Measurements from ENCODE around the gene UXT. TPM values are rescaled to one million over a fixed set of nuclear protein-coding genes. Genes with fewer than 3 reads are reported as not detected.

Gene UXT
- 142 and 175 TPM in 2 replicates for total RNA-seq

GRCh38 chrX:47658684-47659420, at the start of gene UXT:
Gene UXT (minus strand): TSS chrX:47659180. CDS start chrX:47658927, 253 bp downstream.

GRCh38 chrX:47650164-47651042, 8.6 kb downstream of the UXT start, which contains the start of gene ELK1:
Gene ELK1 (minus strand): TSS chrX:47650563. CDS start chrX:47641441, 9,122 bp downstream.

DNA sequence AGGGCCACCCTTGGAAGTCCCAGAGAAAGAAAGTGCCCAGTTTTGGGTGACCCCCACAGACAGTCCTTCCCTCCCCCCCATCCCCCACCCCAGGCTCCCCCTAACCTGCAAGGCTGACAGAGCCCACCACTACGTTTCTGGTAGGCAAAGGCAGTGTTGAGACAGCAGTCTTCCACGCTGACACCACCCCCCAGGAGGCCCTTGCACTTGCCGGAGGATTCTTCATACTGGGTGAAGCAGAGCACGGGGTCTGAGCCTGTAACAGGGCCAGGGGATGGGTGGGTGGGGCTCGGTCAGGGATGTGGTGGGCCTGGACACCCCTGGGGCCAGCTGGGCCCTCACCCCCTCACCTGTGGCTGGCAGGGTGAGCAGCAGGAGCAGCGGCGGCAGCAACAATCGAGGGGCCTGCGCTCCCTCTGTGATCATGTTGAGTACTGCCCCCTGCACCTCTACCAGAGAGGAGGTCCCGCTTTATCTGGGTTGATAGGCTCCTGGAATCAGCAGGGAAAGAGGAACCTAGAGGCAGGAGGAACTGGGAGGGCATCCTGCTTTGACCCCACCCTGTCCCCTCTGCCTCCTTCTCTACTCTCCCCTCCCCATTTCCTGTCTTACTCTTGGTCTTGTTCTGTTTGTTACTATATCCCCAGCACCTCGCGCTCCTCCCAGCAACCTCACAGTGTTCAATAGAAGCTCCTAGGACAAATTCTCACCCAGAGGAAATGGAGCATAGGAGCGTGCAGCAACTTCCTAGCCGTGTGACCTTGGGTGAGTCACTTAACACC, 29.4 kb downstream of the UXT start, which contains the start of gene CFP:
Gene CFP (minus strand): TSS at position 512 of the 782 bp plus-strand sequence. CDS start 86 bp downstream, at position 426.

GRCh38 chrX:47619486-47620302, 39.3 kb downstream of the UXT start, which contains the start of gene SYN1:
Gene SYN1 (minus strand): TSS chrX:47619857. CDS start chrX:47619728, 129 bp downstream.

Other genes starting within 250 kb of the UXT start
- gene ZNF41, start 176.0 kb downstream of the UXT start, total RNA-seq = 8.3 and 15.4 TPM in 2 replicates
- 8.4 and 8.6 TPM in 2 replicates for gene ARAF, start 98.0 kb downstream of the UXT start, total RNA-seq
- gene TIMP1, start 76.7 kb downstream of the UXT start, total RNA-seq = 103 and 210 TPM in 2 replicates
- under 0.01 and 0.17 TPM in 2 replicates for gene SYN1, start 39.3 kb downstream of the UXT start, total RNA-seq
- gene CFP, start 29.2 kb downstream of the UXT start, total RNA-seq = 0.09 and 0.11 TPM in 2 replicates
- 10.3 and 10.9 TPM in 2 replicates for gene ELK1, start 8.6 kb downstream of the UXT start, total RNA-seq
- gene ZNF81, start 177.7 kb upstream of the UXT start, total RNA-seq = 3.6 and 4.8 TPM in 2 replicates

Data from dermis lymphatic vessel endothelial cell (primary cell).